Karpas-422 (cell line): ENCODE results near the gene GNRHR. TPM values are rescaled to one million over a fixed set of nuclear protein-coding genes. Genes with fewer than 3 reads are reported as not detected.

Source experiments
- DNase-seq: peaks from one replicate; pipeline ENCODE4 v3.0.0-alpha.2; 2015
- H2AFZ ChIP-seq: fragments of 200-600 bp; sonication (generic); 2 replicates; pipeline ENCODE4 v1.6.1; 2014; ENCODE audit warnings: antibody characterized with exemption, low read length, mixed read lengths
- H3K27ac ChIP-seq: fragments of 200-600 bp; sonication (generic); 2 replicates; pipeline ENCODE4 v1.5.1; 2014; ENCODE audit warnings: mild to moderate bottlenecking, low read length, moderate library complexity
- H3K27me3 ChIP-seq: fragments of 200-600 bp; sonication (generic); 2 replicates; pipeline ENCODE4 v1.6.1; 2014; ENCODE audit warnings: low read length, mixed read lengths
- H3K36me3 ChIP-seq: fragments of 200-600 bp; sonication (generic); 2 replicates; pipeline ENCODE4 v1.6.1; 2014; ENCODE audit warnings: low read length, mixed read lengths; ENCODE audit not compliant: insufficient read depth
- H3K4me1 ChIP-seq: fragments of 200-600 bp; sonication (generic); 2 replicates; pipeline ENCODE4 v1.6.1; 2014; ENCODE audit warnings: mild to moderate bottlenecking, low read length, mixed read lengths
- H3K4me2 ChIP-seq: fragments of 200-600 bp; sonication (generic); 2 replicates; pipeline ENCODE4 v1.6.1; 2014; ENCODE audit warnings: low read length, low read depth, mild to moderate bottlenecking; ENCODE audit not compliant: poor library complexity, severe bottlenecking
- H3K4me3 ChIP-seq: fragments of 200-600 bp; sonication (generic); 2 replicates; pipeline ENCODE4 v1.5.1; 2014; ENCODE audit warnings: mild to moderate bottlenecking, antibody characterized with exemption, low read length, mixed read lengths
- H3K79me2 ChIP-seq: fragments of 200-600 bp; sonication (generic); 2 replicates; pipeline ENCODE4 v1.6.1; 2014; ENCODE audit warnings: mild to moderate bottlenecking, low read length, mixed read lengths
- H3K9ac ChIP-seq: fragments of 200-600 bp; sonication (generic); 2 replicates; pipeline ENCODE4 v1.6.0; 2014; ENCODE audit warnings: low read length
- H3K9me2 ChIP-seq: fragments of 200-600 bp; sonication (generic), shearing (Covaris generic); replicated peaks from 2 replicates; pipeline ENCODE4 v1.6.0; 2014; ENCODE audit warnings: mild to moderate bottlenecking, low read length, moderate library complexity; ENCODE audit not compliant: insufficient read depth
- H3K9me3 ChIP-seq: fragments of 300-700, 200-600 bp; sonication (generic); 2 replicates; pipeline ENCODE4 v1.6.1; 2014; ENCODE audit warnings: low read length, mixed read lengths
- H4K20me1 ChIP-seq: fragments of 200-600 bp; sonication (generic); 2 replicates; pipeline ENCODE4 v1.6.1; 2014; ENCODE audit warnings: mild to moderate bottlenecking, antibody characterized with exemption, low read length, low read depth; ENCODE audit not compliant: insufficient read depth
- total RNA-seq: library from RNA; depleted of rRNA; stranded (reverse); fragments of >200 nt; shearing (Covaris generic); gene quantifications from 2 replicates; pipeline ENCODE4 v1.2.3, GENCODE V29; 2014; ENCODE audit warnings: low replicate concordance

The GNRHR gene
- total RNA-seq, 1 experiment from 2014 or later: not detected

DNA sequence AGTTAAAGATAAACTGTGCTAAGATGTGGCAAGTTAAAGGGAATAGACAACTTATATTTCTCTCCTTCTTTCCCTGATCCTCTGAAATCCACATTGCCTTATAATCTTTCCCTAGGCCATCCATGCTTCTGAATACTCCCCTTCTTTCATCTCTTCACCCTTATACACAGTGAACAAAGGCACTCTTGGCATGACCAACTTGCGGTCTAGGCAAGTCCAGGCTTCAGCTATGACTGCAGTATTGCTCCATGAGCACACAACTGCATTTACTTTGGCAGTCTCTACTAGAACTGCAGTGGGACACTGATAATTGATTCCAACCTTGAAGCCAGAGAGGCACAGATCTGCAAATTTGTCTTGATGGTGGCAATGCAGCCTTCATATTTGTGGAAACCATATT lies 29.1 kb downstream of the GNRHR start:
- Histone ChIP-seq H3K9me3 (peaks cover 3% of the 10 kb centered on the region; the same call in 1 of the 2 replicates), H3K27ac (no peak overlapping the region), H3K9me2 (no peaks in the 10 kb centered on the region), H3K4me1 (no peaks in the 10 kb centered on the region), H3K9ac (no peak overlapping the region), H3K27me3 (no peaks in the 10 kb centered on the region), H3K79me2 (no peaks in the 10 kb centered on the region), H4K20me1 (no peaks in the 10 kb centered on the region), H3K4me3 (no peak overlapping the region), H3K4me2 (no peak overlapping the region), H3K36me3 (peaks cover 4% of the 10 kb centered on the region; the same call in 1 of the 2 replicates), H2AFZ (no peak overlapping the region)
- DNase-seq: no peak

DNA sequence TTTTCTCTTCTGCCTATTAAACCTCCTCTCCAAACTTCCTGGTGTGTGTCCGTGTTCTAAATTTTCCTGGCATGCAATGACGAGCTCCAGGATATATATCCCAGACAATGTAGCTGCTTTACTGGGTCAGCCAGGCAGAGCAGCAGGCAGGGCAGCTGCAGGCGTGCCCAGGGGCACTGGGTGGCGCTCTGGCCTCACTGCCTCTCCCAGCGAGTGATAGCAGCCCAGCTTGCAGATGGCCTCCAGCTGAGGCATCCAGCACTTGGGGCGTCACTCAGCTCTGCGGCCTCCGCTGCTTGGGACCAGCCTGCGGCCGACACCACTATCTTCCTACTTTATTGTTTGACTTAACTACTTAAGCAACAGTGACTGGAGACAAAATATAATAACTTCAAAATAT lies 30.2 kb downstream of the GNRHR start:
- Histone ChIP-seq H3K4me3 (no peak overlapping the region), H2AFZ (no peak overlapping the region), H3K9me3 (peaks cover 3% of the 10 kb centered on the region; the same call in 1 of the 2 replicates), H3K79me2 (peaks cover 1% of the 10 kb centered on the region; the same call in 1 of the 2 replicates), H3K4me1 (no peaks in the 10 kb centered on the region), H3K9me2 (no peaks in the 10 kb centered on the region), H3K4me2 (no peak overlapping the region), H3K36me3 (peaks cover 4% of the 10 kb centered on the region; the same call in 1 of the 2 replicates), H3K9ac (no peak overlapping the region), H4K20me1 (no peaks in the 10 kb centered on the region), H3K27me3 (no peaks in the 10 kb centered on the region), H3K27ac (no peak overlapping the region)
- no peak for DNase-seq

GRCh38 chr4:67723341-67723740 lies 30.8 kb downstream of the GNRHR start:
- Histone ChIP-seq H3K4me2 (no peak overlapping the region), H3K9me3 (peaks cover 3% of the 10 kb centered on the region; the same call in 1 of the 2 replicates)
- DNase-seq: no peak

DNA sequence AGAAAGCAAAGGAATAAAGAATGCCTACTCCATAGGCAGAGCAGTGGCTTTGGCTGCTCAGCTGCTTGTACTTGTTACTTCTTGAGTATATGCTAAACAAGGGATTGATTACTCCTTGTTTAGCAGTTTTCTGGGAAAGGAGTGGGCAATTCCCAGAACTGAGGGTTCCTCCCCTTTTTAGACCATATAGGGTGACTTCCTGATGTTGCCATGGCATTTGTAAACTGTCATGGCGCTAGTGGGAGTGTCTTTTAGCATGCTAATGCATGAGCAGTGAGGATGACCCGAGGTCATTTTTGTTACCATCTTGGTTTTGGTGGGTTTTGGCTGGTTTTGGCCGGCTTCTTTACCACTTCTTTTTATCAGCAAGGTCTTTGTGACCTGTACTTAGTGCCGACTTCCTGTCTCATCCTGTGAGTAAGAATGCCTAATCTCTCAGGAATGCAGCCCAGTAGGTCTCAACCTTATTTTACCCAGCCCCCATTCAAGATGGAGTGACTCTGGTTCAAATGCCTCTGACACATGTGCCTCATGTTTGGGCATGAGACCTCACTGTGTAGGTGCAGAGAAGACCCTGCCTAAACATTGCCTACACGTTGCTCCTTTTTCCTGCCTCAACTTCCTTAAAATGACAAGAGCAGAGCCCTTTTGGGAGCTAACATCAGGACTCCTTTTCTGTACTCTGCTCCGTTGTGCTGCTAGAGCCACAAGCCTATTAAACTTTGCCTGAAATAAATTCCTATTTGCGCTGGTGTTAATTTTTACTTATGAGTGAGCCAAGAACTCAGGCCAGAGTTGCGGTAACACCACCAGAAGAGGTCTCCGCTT lies 32.2 kb downstream of the GNRHR start:
- H3K9me3 ChIP-seq: no peaks in the 10 kb centered on the region
- H3K27ac ChIP-seq: no peak overlapping the region
- H3K27me3 ChIP-seq: no peaks in the 10 kb centered on the region
- H3K36me3 ChIP-seq: peaks cover 4% of the 10 kb centered on the region; the same call in 1 of the 2 replicates
- no peaks in the 10 kb centered on the region for H3K9me2 ChIP-seq
- no peak overlapping the region for H3K4me3 ChIP-seq
- H4K20me1 ChIP-seq: no peaks in the 10 kb centered on the region
- no peak overlapping the region for H3K4me2 ChIP-seq
- peaks cover 5% of the 10 kb centered on the region; the same call in 1 of the 2 replicates for H3K79me2 ChIP-seq
- no peaks in the 10 kb centered on the region for H3K4me1 ChIP-seq
- no peak overlapping the region for H2AFZ ChIP-seq
- no peak overlapping the region for H3K9ac ChIP-seq
- DNase-seq: no peak

More at GRCh38 chr4:67723341-67723740, 30.8 kb downstream of the GNRHR start:
- Histone ChIP-seq H3K9me2 (no peaks in the 10 kb centered on the region), H3K27ac (no peak overlapping the region), H2AFZ (no peak overlapping the region), H3K27me3 (no peaks in the 10 kb centered on the region), H3K9ac (no peak overlapping the region), H3K4me1 (no peaks in the 10 kb centered on the region), H3K79me2 (peaks cover 5% of the 10 kb centered on the region; the same call in 1 of the 2 replicates), H4K20me1 (no peaks in the 10 kb centered on the region), H3K36me3 (peaks cover 4% of the 10 kb centered on the region; the same call in 1 of the 2 replicates), H3K4me3 (no peak overlapping the region)

DNA sequence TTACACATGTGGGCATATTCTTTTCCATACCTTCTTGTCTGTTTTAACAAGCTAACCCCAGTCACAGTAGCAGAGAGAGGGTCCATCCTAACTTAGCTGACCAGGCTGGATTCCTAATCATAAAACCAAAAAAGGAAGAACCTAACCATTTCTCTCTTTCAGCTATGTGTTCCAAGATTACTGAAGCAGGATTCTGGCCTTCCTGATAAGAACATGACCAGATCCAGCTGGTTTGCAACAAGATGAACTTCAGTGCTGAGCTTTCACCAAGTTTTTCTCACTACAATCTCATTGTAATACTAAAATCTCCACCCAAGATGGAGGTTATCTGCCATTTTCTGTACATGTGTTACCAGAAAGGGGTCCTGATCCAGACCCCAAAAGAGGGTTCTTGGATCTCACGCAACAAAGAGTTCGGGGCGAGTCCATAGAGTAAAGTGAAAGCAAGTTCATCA lies 32.8 kb downstream of the GNRHR start:
- no peaks in the 10 kb centered on the region for H4K20me1 ChIP-seq
- no peak overlapping the region for H3K9ac ChIP-seq
- H3K79me2 ChIP-seq: peaks cover 5% of the 10 kb centered on the region; the same call in 1 of the 2 replicates
- no peak overlapping the region for H3K4me3 ChIP-seq
- peaks cover 4% of the 10 kb centered on the region; the same call in 1 of the 2 replicates for H3K36me3 ChIP-seq
- H3K9me3 ChIP-seq: no peaks in the 10 kb centered on the region
- no peaks in the 10 kb centered on the region for H3K4me1 ChIP-seq
- H2AFZ ChIP-seq: no peak overlapping the region
- no peaks in the 10 kb centered on the region for H3K27me3 ChIP-seq
- DNase-seq: no peak
- H3K9me2 ChIP-seq: no peaks in the 10 kb centered on the region
- H3K4me2 ChIP-seq: no peak overlapping the region
- H3K27ac ChIP-seq: no peak overlapping the region

DNA sequence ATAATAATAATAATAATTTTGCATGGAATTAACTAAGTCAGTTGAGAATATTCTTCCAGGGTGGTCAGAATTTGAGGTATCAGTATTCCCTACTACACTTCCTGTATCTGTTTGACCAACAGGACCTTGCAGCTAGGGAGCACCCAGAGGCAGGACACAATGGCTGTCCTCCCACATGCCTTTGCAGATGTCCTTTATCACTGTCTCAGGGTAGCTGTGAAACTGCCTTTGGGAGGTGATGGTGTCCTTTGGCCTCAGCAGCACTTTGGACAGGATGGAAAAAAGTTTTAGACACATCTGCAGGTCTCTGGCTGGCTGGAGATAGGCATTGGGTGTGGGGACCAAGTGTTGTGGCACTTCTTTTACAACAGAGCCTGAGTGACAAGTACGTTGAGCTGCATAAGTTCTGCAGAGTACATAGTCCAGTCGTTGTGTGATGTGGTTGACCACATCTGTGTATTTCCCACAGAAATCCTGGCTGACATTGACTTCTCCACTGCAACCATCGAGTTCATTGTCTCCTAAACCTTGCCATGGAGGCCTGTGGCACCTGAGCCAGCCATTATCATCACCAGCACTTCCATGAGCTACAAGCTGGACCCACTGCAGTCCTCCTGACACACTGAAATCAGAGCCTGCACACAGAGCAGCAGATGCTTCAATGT lies 34.1 kb downstream of the GNRHR start:
- Histone ChIP-seq H3K4me3 (no peak overlapping the region), H3K27me3 (no peaks in the 10 kb centered on the region), H3K27ac (no peak overlapping the region), H3K9me2 (no peaks in the 10 kb centered on the region), H2AFZ (no peak overlapping the region), H4K20me1 (no peaks in the 10 kb centered on the region), H3K9me3 (no peaks in the 10 kb centered on the region), H3K4me2 (no peak overlapping the region), H3K79me2 (peaks cover 16% of the 10 kb centered on the region; the same call in 1 of the 2 replicates), H3K4me1 (no peaks in the 10 kb centered on the region), H3K9ac (no peak overlapping the region), H3K36me3 (peaks cover 4% of the 10 kb centered on the region; the same call in 1 of the 2 replicates)
- no peak for DNase-seq

- Histone ChIP-seq H3K9me2 (no peaks in the 10 kb centered on the region), H3K4me1 (no peaks in the 10 kb centered on the region), H2AFZ (no peak overlapping the region), H4K20me1 (no peaks in the 10 kb centered on the region), H3K9ac (no peak overlapping the region), H3K4me2 (no peak overlapping the region), H3K79me2 (peaks cover 29% of the 10 kb centered on the region), H3K36me3 (peaks cover 4% of the 10 kb centered on the region; the same call in 1 of the 2 replicates), H3K9me3 (no peaks in the 10 kb centered on the region), H3K4me3 (no peak overlapping the region), H3K27ac (no peak overlapping the region), H3K27me3 (no peaks in the 10 kb centered on the region)
- DNase-seq: no peak
These were observed 35.3 kb downstream of the GNRHR start for GRCh38 chr4:67718848-67719247.

- no peaks in the 10 kb centered on the region for H3K9me3 ChIP-seq
- DNase-seq: no peak
- no peaks in the 10 kb centered on the region for H3K9me2 ChIP-seq
- H3K27ac ChIP-seq: no peak overlapping the region
- H3K36me3 ChIP-seq: peaks cover 4% of the 10 kb centered on the region; the same call in 1 of the 2 replicates
- H3K4me3 ChIP-seq: no peak overlapping the region
- H3K79me2 ChIP-seq: peaks cover 41% of the 10 kb centered on the region
- H3K4me1 ChIP-seq: no peaks in the 10 kb centered on the region
- no peak overlapping the region for H3K4me2 ChIP-seq
- no peak overlapping the region for H3K9ac ChIP-seq
- H4K20me1 ChIP-seq: no peaks in the 10 kb centered on the region
- no peak overlapping the region for H2AFZ ChIP-seq
- H3K27me3 ChIP-seq: no peaks in the 10 kb centered on the region
These were observed 36.6 kb downstream of the GNRHR start for GRCh38 chr4:67717586-67717985.
